ENCODE results near the gene SUFU.

DNA sequence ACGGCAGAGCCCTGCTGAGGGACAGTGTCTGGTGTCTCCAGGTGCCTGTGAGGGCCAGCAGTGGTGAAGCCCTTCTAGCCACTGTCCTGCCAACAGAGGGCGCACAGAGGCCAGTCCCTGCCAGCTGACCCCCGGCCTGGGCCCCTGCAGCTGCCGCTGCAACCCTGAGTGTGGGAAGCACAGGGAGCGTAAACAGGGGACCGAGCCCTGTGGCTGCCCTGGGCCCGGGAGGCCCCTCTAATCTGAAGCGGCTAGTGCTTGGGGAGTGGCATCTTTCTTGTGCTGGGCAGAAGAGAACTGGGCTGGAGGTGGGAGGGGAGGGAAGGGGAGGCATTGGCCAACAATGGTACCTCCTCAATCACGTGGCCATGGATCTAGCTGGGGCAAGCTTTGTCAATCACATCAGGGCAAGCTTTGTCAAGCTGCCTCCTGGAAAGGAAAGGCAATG, 175.1 kb downstream of the SUFU start:
- TF ChIP-seq, protein P1, sequence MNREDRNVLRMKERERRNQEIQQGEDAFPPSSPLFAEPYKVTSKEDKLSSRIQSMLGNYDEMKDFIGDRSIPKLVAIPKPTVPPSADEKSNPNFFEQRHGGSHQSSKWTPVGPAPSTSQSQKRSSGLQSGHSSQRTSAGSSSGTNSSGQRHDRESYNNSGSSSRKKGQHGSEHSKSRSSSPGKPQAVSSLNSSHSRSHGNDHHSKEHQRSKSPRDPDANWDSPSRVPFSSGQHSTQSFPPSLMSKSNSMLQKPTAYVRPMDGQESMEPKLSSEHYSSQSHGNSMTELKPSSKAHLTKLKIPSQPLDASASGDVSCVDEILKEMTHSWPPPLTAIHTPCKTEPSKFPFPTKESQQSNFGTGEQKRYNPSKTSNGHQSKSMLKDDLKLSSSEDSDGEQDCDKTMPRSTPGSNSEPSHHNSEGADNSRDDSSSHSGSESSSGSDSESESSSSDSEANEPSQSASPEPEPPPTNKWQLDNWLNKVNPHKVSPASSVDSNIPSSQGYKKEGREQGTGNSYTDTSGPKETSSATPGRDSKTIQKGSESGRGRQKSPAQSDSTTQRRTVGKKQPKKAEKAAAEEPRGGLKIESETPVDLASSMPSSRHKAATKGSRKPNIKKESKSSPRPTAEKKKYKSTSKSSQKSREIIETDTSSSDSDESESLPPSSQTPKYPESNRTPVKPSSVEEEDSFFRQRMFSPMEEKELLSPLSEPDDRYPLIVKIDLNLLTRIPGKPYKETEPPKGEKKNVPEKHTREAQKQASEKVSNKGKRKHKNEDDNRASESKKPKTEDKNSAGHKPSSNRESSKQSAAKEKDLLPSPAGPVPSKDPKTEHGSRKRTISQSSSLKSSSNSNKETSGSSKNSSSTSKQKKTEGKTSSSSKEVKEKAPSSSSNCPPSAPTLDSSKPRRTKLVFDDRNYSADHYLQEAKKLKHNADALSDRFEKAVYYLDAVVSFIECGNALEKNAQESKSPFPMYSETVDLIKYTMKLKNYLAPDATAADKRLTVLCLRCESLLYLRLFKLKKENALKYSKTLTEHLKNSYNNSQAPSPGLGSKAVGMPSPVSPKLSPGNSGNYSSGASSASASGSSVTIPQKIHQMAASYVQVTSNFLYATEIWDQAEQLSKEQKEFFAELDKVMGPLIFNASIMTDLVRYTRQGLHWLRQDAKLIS (CRISPR knock-in tag; IDR thresholded peaks at IDR 0.05; ENCODE audit: borderline replicate concordance): no peak
- TF ChIP-seq TP53 (CRISPR knock-in tag; IDR thresholded peaks at IDR 0.05) (peak; percentile 66; the same call in 1 of the 2 replicates), CREB1 (CRISPR knock-in tag; IDR thresholded peaks at IDR 0.05) (no peak), FOXJ3 (CRISPR knock-in tag; IDR thresholded peaks at IDR 0.05; ENCODE audit: borderline replicate concordance) (no peak), ZNF138 (CRISPR knock-in tag; conservative IDR thresholded peaks at IDR 0.05) (0 out of 2 replicates have a peak, but pooled peaks have one; percentile 54)
- TF ChIP-seq, protein P2, sequence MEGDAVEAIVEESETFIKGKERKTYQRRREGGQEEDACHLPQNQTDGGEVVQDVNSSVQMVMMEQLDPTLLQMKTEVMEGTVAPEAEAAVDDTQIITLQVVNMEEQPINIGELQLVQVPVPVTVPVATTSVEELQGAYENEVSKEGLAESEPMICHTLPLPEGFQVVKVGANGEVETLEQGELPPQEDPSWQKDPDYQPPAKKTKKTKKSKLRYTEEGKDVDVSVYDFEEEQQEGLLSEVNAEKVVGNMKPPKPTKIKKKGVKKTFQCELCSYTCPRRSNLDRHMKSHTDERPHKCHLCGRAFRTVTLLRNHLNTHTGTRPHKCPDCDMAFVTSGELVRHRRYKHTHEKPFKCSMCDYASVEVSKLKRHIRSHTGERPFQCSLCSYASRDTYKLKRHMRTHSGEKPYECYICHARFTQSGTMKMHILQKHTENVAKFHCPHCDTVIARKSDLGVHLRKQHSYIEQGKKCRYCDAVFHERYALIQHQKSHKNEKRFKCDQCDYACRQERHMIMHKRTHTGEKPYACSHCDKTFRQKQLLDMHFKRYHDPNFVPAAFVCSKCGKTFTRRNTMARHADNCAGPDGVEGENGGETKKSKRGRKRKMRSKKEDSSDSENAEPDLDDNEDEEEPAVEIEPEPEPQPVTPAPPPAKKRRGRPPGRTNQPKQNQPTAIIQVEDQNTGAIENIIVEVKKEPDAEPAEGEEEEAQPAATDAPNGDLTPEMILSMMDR (IDR thresholded peaks at IDR 0.05): no peak; the same call in 1 of the 2 replicates
- TF ChIP-seq, protein P3, sequence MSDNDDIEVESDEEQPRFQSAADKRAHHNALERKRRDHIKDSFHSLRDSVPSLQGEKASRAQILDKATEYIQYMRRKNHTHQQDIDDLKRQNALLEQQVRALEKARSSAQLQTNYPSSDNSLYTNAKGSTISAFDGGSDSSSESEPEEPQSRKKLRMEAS (CRISPR knock-in tag; IDR thresholded peaks at IDR 0.05): peak; percentile 75
- TF ChIP-seq, protein P4, sequence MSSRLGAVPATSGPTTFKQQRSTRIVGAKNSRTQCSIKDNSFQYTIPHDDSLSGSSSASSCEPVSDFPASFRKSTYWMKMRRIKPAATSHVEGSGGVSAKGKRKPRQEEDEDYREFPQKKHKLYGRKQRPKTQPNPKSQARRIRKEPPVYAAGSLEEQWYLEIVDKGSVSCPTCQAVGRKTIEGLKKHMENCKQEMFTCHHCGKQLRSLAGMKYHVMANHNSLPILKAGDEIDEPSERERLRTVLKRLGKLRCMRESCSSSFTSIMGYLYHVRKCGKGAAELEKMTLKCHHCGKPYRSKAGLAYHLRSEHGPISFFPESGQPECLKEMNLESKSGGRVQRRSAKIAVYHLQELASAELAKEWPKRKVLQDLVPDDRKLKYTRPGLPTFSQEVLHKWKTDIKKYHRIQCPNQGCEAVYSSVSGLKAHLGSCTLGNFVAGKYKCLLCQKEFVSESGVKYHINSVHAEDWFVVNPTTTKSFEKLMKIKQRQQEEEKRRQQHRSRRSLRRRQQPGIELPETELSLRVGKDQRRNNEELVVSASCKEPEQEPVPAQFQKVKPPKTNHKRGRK (CRISPR knock-in tag; IDR thresholded peaks at IDR 0.05; ENCODE audit: borderline replicate concordance): no peak
- TF ChIP-seq, protein P5, sequence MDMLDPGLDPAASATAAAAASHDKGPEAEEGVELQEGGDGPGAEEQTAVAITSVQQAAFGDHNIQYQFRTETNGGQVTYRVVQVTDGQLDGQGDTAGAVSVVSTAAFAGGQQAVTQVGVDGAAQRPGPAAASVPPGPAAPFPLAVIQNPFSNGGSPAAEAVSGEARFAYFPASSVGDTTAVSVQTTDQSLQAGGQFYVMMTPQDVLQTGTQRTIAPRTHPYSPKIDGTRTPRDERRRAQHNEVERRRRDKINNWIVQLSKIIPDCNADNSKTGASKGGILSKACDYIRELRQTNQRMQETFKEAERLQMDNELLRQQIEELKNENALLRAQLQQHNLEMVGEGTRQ (CRISPR knock-in tag; IDR thresholded peaks at IDR 0.05): peak; percentile 92
